Sigmoid colon (tissue), 4 donors: ENCODE measurements around the gene KAT2A.

ENCODE experiments used
- CTCF ChIP-seq, 4 experiments: fragments of 450-650 bp in 3 of 4; fragments of 200-600 bp in 1 of 4; IDR thresholded peaks; one replicate each; pipeline ENCODE4 v1.5.1; 2016 to 2019; ENCODE audit warnings: antibody characterized with exemption in 4 of 4, mild to moderate bottlenecking in 3 of 4, moderate library complexity in 2 of 4
- POLR2A ChIP-seq, 2 donors: fragments of 450-650 bp; IDR thresholded peaks; one replicate each; pipeline ENCODE4 v1.6.1; 2016; ENCODE audit warnings: antibody characterized with exemption in 2 of 2, mild to moderate bottlenecking in 2 of 2, moderate library complexity in 2 of 2
- POLR2AphosphoS5 ChIP-seq, 4 donors: sonication (generic); formaldehyde crosslinking; IDR thresholded peaks; one replicate each; pipeline ENCODE4 v1.6.1; 2017; ENCODE audit warnings: antibody characterized with exemption in 4 of 4

GRCh38 chr17:42077755-42078154 is 43.4 kb downstream of the KAT2A start:
- TF ChIP-seq CTCF (IDR thresholded peaks at IDR 0.05), result no peak
- no peak for TF ChIP-seq POLR2A (IDR thresholded peaks at IDR 0.05)
- no peak for TF ChIP-seq POLR2AphosphoS5 (IDR thresholded peaks at IDR 0.05)
